Endothelial cell (in vitro differentiated cells): Measurements from ENCODE around the gene EDIL3. TPM values are rescaled to one million over a fixed set of nuclear protein-coding genes. Genes with fewer than 3 reads are reported as not detected.

ENCODE experiments used
- DNase-seq: peaks from one replicate; pipeline ENCODE4 v3.0.0; 2021; ENCODE audit warnings: low spot score
- H3K27ac Mint-ChIP-seq: one replicate; pipeline ENCODE4 v1.8.0; 2021; ENCODE audit warnings: mixed read lengths, inconsistent platforms; ENCODE audit not compliant: unreplicated experiment
- H3K27me3 Mint-ChIP-seq: one replicate; pipeline ENCODE4 v1.8.0; 2021; ENCODE audit warnings: mild to moderate bottlenecking, moderate library complexity, mixed read lengths, inconsistent platforms; ENCODE audit not compliant: unreplicated experiment
- H3K36me3 Mint-ChIP-seq: one replicate; pipeline ENCODE4 v1.8.0; 2021; ENCODE audit warnings: mild to moderate bottlenecking, low read depth, mixed read lengths, inconsistent platforms; ENCODE audit not compliant: unreplicated experiment
- H3K4me1 Mint-ChIP-seq: one replicate; pipeline ENCODE4 v1.8.0; 2021; ENCODE audit warnings: mild to moderate bottlenecking, mixed read lengths, inconsistent platforms; ENCODE audit not compliant: unreplicated experiment
- H3K4me3 Mint-ChIP-seq: one replicate; pipeline ENCODE4 v1.8.0; 2021; ENCODE audit warnings: mild to moderate bottlenecking, mixed read lengths, inconsistent platforms; ENCODE audit not compliant: unreplicated experiment
- H3K9me3 Mint-ChIP-seq: one replicate; pipeline ENCODE4 v1.8.0; 2021; ENCODE audit warnings: mixed read lengths, inconsistent platforms; ENCODE audit not compliant: unreplicated experiment
- CTCF ChIP-seq: fragments of 200-600 bp; sonication (generic); IDR thresholded peaks from one replicate; pipeline ENCODE4 v1.5.0; 2021; ENCODE audit warnings: antibody characterized with exemption; ENCODE audit not compliant: unreplicated experiment
- total RNA-seq: library from RNA; stranded (reverse); fragmentation: NEBNext Ultra II Directional; extraction: Animal tissue kit (Norgen Biotek cat#: 25700); gene quantifications from one replicate; pipeline ENCODE4 v1.2.1, GENCODE V29; 2021; ENCODE audit not compliant: unreplicated experiment

The EDIL3 gene
- total RNA-seq, 1 donor from 2014 or later: 74.6 TPM

GRCh38 chr5:83964271-83964670 is 420.4 kb downstream of the EDIL3 start:
- no peaks in the 10 kb centered on the region for H3K9me3 Mint-ChIP-seq
- no peaks in the 10 kb centered on the region for H3K36me3 Mint-ChIP-seq
- H3K27me3 Mint-ChIP-seq: peaks cover 3% of the 10 kb centered on the region
- no peak overlapping the region for H3K4me3 Mint-ChIP-seq
- peak overlapping the region; percentile 1 for H3K27ac Mint-ChIP-seq
- DNase-seq: no peak
- no peak for TF ChIP-seq CTCF
- H3K4me1 Mint-ChIP-seq: peaks cover 12% of the 10 kb centered on the region

GRCh38 chr5:83957188-83957587 is 427.5 kb downstream of the EDIL3 start:
- no peak overlapping the region for H3K4me3 Mint-ChIP-seq
- no peaks in the 10 kb centered on the region for H3K9me3 Mint-ChIP-seq
- DNase-seq: no peak
- H3K27ac Mint-ChIP-seq: no peak overlapping the region
- H3K36me3 Mint-ChIP-seq: no peaks in the 10 kb centered on the region
- peaks cover 7% of the 10 kb centered on the region for H3K4me1 Mint-ChIP-seq
- no peak for TF ChIP-seq CTCF
- no peaks in the 10 kb centered on the region for H3K27me3 Mint-ChIP-seq

- no peak overlapping the region for H3K27ac Mint-ChIP-seq
- H3K27me3 Mint-ChIP-seq: no peaks in the 10 kb centered on the region
- H3K4me1 Mint-ChIP-seq: peaks cover 7% of the 10 kb centered on the region
- H3K4me3 Mint-ChIP-seq: no peak overlapping the region
- H3K9me3 Mint-ChIP-seq: no peaks in the 10 kb centered on the region
- TF ChIP-seq CTCF: no peak
- no peak for DNase-seq
- H3K36me3 Mint-ChIP-seq: no peaks in the 10 kb centered on the region
Measured at GRCh38 chr5:83956386-83956785, 428.3 kb downstream of the EDIL3 start.

GRCh38 chr5:83955916-83956315 is 428.8 kb downstream of the EDIL3 start:
- no peak overlapping the region for H3K4me3 Mint-ChIP-seq
- no peak for DNase-seq
- no peak overlapping the region for H3K27ac Mint-ChIP-seq
- peaks cover 7% of the 10 kb centered on the region for H3K4me1 Mint-ChIP-seq
- no peaks in the 10 kb centered on the region for H3K9me3 Mint-ChIP-seq
- H3K27me3 Mint-ChIP-seq: no peaks in the 10 kb centered on the region
- no peak for TF ChIP-seq CTCF
- no peaks in the 10 kb centered on the region for H3K36me3 Mint-ChIP-seq

- no peaks in the 10 kb centered on the region for H3K36me3 Mint-ChIP-seq
- TF ChIP-seq CTCF: no peak
- DNase-seq: no peak
- no peak overlapping the region for H3K4me3 Mint-ChIP-seq
- no peaks in the 10 kb centered on the region for H3K4me1 Mint-ChIP-seq
- no peaks in the 10 kb centered on the region for H3K27me3 Mint-ChIP-seq
- H3K27ac Mint-ChIP-seq: no peak overlapping the region
- H3K9me3 Mint-ChIP-seq: no peaks in the 10 kb centered on the region
Measured at GRCh38 chr5:83947763-83948162, 436.9 kb downstream of the EDIL3 start.
